Measurements from ENCODE around the gene CCL19.

Gene CCL19

DNA sequence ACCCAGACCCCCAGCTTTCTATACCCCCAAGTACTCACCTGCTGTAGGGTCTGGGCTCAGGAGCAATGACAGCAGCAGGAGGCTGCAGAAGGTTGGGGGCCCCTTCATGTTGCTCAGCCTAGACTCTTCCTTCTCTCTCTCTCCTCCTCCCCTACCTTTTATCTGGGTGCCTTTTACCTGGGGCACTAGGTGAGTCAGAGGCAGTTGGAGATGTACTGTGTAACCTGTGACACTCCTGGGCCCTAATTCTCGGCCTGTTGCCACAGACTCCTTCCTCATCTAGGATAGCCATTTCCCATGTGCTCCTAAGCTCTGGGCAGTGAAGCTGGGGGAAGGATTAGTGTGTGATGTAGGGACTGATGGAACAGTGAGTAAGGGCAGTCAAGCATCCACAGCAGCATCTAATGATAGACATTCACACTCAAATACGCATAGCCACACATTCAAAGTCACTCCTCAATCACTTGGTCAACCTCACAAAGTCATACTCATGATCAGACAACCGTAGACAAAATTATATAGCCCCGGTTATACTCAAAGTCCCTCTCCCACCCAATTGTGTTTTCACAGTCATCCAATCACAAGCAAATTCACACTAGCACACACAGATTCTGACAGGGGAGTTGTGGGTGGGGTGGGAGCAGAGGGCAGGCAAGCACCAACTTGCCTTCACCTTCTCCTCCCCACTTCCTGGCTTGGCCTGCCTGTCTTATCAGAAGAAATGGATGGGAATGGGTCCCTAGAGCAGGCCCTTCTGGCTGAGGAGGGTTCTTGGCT, 28.4 kb downstream of the CCL19 start, which contains the start of gene CCL27:
TSS of gene CCL27 (minus strand) at position 132 of the 777 bp plus-strand sequence. CDS start at position 108, 24 bp downstream.
- H3F3A ChIP-seq (ENCODE audit: insufficient read depth): peaks cover 16% of the 10 kb centered on the region
- H3K9me2 ChIP-seq (replicated peaks; ENCODE audit: insufficient read depth, low read length): no peaks in the 10 kb centered on the region
- H3K27ac ChIP-seq (ENCODE audit: low read depth, low read length): no peak within 1 kb of the TSS
- no peaks in the 10 kb centered on the region for H4K20me1 ChIP-seq (ENCODE audit: low read depth, low read length)
- no peaks in the 10 kb centered on the region for H3K79me2 ChIP-seq (ENCODE audit: insufficient read depth, low read length)
- no peak within 1 kb of the TSS for H3K4me2 ChIP-seq (ENCODE audit: low read depth, low read length, poor library complexity, severe bottlenecking)
- H3K9ac ChIP-seq (ENCODE audit: low read length): no peak within 1 kb of the TSS
- H2AFZ ChIP-seq (ENCODE audit: low read depth, low read length, severe bottlenecking): no peak within 1 kb of the TSS
- TF ChIP-seq, protein P1, sequence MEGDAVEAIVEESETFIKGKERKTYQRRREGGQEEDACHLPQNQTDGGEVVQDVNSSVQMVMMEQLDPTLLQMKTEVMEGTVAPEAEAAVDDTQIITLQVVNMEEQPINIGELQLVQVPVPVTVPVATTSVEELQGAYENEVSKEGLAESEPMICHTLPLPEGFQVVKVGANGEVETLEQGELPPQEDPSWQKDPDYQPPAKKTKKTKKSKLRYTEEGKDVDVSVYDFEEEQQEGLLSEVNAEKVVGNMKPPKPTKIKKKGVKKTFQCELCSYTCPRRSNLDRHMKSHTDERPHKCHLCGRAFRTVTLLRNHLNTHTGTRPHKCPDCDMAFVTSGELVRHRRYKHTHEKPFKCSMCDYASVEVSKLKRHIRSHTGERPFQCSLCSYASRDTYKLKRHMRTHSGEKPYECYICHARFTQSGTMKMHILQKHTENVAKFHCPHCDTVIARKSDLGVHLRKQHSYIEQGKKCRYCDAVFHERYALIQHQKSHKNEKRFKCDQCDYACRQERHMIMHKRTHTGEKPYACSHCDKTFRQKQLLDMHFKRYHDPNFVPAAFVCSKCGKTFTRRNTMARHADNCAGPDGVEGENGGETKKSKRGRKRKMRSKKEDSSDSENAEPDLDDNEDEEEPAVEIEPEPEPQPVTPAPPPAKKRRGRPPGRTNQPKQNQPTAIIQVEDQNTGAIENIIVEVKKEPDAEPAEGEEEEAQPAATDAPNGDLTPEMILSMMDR (IDR thresholded peaks at IDR 0.05; ENCODE audit: insufficient read depth, low read length, poor library complexity, severe bottlenecking): no peak
- no peak for TF ChIP-seq EZH2phosphoT487 (conservative IDR thresholded peaks at IDR 0.05; ENCODE audit: low read length)
- no peaks in the 10 kb centered on the region for H3K36me3 ChIP-seq (ENCODE audit: low read length)
- H3K27me3 ChIP-seq (ENCODE audit: low read length): no peaks in the 10 kb centered on the region
- H3K4me3 ChIP-seq (ENCODE audit: insufficient read depth, low read length, poor library complexity, severe bottlenecking): no peak within 1 kb of the TSS
- H3K9me3 ChIP-seq (ENCODE audit: insufficient read depth, low read length): no peaks in the 10 kb centered on the region

DNA sequence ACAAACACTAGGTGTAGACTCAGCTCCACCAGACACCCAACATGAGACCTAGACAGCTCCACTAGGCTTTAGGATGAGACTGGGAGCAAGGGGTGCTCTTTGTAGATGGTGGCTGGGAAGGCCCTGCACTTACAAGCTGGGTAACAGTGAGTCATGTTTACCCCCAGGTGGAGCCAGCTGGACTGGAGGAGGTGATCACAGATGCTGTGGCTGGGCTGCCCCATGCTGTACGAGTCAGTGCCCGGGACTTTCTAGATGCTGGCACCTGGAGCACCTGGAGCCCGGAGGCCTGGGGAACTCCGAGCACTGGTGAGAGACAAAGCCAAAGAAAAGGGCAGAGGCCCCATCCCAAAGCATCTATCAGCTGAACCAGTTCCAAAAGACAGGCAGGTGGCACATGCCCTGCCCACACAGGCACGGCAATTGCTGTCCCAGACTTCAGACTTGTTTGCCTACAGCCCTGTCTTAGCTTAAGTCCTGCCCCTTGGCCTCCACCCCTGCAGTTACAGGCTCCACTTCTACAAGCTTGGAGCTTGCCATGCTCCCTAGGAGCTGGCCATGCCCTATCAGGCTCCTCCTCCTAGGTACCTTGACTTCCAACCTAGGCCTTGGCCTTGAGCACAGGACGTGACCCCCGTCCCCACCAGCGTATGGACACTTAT, 31.4 kb downstream of the CCL19 start:
- TF ChIP-seq EZH2phosphoT487 (conservative IDR thresholded peaks at IDR 0.05; ENCODE audit: low read length): no peak
- TF ChIP-seq, protein P1 (IDR thresholded peaks at IDR 0.05; ENCODE audit: insufficient read depth, low read length, poor library complexity, severe bottlenecking): no peak
- H3K9me2 ChIP-seq (replicated peaks; ENCODE audit: insufficient read depth, low read length): no peaks in the 10 kb centered on the region
- H3K79me2 ChIP-seq (ENCODE audit: insufficient read depth, low read length): no peaks in the 10 kb centered on the region
- H3K9ac ChIP-seq (ENCODE audit: low read length): no peak overlapping the region
- no peaks in the 10 kb centered on the region for H3K27me3 ChIP-seq (ENCODE audit: low read length)
- no peaks in the 10 kb centered on the region for H3K36me3 ChIP-seq (ENCODE audit: low read length)
- no peaks in the 10 kb centered on the region for H4K20me1 ChIP-seq (ENCODE audit: low read depth, low read length)
- H3K4me3 ChIP-seq (ENCODE audit: insufficient read depth, low read length, poor library complexity, severe bottlenecking): no peak overlapping the region
- peaks cover 3% of the 10 kb centered on the region; the same call in 1 of the 2 replicates for H3F3A ChIP-seq (ENCODE audit: insufficient read depth)
- H3K9me3 ChIP-seq (ENCODE audit: insufficient read depth, low read length): no peaks in the 10 kb centered on the region
- H3K27ac ChIP-seq (ENCODE audit: low read depth, low read length): no peak overlapping the region
- no peak overlapping the region for H3K4me2 ChIP-seq (ENCODE audit: low read depth, low read length, poor library complexity, severe bottlenecking)
- H2AFZ ChIP-seq (ENCODE audit: low read depth, low read length, severe bottlenecking): no peak overlapping the region

DNA sequence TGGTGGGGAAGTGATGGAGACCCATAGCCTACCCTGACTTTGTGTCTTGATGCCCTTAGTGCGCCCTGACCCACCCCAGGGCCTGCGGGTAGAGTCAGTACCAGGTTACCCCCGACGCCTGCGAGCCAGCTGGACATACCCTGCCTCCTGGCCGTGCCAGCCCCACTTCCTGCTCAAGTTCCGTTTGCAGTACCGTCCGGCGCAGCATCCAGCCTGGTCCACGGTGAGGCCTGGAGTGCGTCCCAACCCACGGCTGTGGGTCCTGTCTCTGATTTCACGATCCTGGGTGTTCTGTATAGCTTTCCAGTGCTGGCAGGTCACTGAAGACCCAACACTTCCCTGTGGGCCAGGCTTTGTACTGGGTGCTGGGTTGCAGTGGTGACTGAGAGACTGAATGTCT, 32.6 kb downstream of the CCL19 start:
- Histone ChIP-seq H3K27ac (ENCODE audit: low read depth, low read length) (no peak overlapping the region), H3K79me2 (ENCODE audit: insufficient read depth, low read length) (no peaks in the 10 kb centered on the region), H3F3A (ENCODE audit: insufficient read depth) (no peaks in the 10 kb centered on the region), H3K9me3 (ENCODE audit: insufficient read depth, low read length) (no peaks in the 10 kb centered on the region), H3K27me3 (ENCODE audit: low read length) (no peaks in the 10 kb centered on the region), H3K36me3 (ENCODE audit: low read length) (no peaks in the 10 kb centered on the region), H3K4me2 (ENCODE audit: low read depth, low read length, poor library complexity, severe bottlenecking) (no peak overlapping the region), H2AFZ (ENCODE audit: low read depth, low read length, severe bottlenecking) (no peak overlapping the region), H4K20me1 (ENCODE audit: low read depth, low read length) (no peaks in the 10 kb centered on the region), H3K9me2 (replicated peaks; ENCODE audit: insufficient read depth, low read length) (no peaks in the 10 kb centered on the region), H3K4me3 (ENCODE audit: insufficient read depth, low read length, poor library complexity, severe bottlenecking) (no peak overlapping the region), H3K9ac (ENCODE audit: low read length) (no peak overlapping the region)
- TF ChIP-seq, protein P1 (IDR thresholded peaks at IDR 0.05; ENCODE audit: insufficient read depth, low read length, poor library complexity, severe bottlenecking): no peak
- no peak for TF ChIP-seq EZH2phosphoT487 (conservative IDR thresholded peaks at IDR 0.05; ENCODE audit: low read length)

Measured in SU-DHL-6 (cell line).